ENCODE data around the gene GET3.

Gene GET3

GRCh38 chr19:12752056-12752781 lies 14.9 kb downstream of the GET3 start:
- no peak for DNase-seq (ENCODE audit: low read depth)

- DNase-seq (ENCODE audit: low read depth): no peak
These were observed 17.3 kb downstream of the GET3 start for GRCh38 chr19:12754465-12755196.

GRCh38 chr19:12756150-12756883 lies 19.0 kb downstream of the GET3 start:
- no peak for DNase-seq (ENCODE audit: low read depth)

- no peak for DNase-seq (ENCODE audit: low read depth)
These were observed 20.4 kb downstream of the GET3 start for GRCh38 chr19:12757544-12758274.

- DNase-seq (ENCODE audit: low read depth): no peak
These were observed 22.4 kb downstream of the GET3 start for GRCh38 chr19:12759686-12760085.

- no peak for DNase-seq (ENCODE audit: low read depth)
These were observed 25.8 kb downstream of the GET3 start for GRCh38 chr19:12763100-12763499.

- no peak for DNase-seq (ENCODE audit: low read depth)
These were observed 27.4 kb downstream of the GET3 start for GRCh38 chr19:12764698-12765097.

- DNase-seq (ENCODE audit: low read depth): peak; percentile 74
These were observed 28.8 kb downstream of the GET3 start for GRCh38 chr19:12766051-12766521.

GRCh38 chr19:12767150-12767549 lies 29.9 kb downstream of the GET3 start:
- no peak for DNase-seq (ENCODE audit: low read depth)

GRCh38 chr19:12767666-12768065 lies 30.4 kb downstream of the GET3 start:
- DNase-seq (ENCODE audit: low read depth): no peak

- DNase-seq (ENCODE audit: low read depth): no peak
These were observed 32.4 kb downstream of the GET3 start for GRCh38 chr19:12769689-12770088.

GRCh38 chr19:12770922-12771321 lies 33.6 kb downstream of the GET3 start:
- no peak for DNase-seq (ENCODE audit: low read depth)

GRCh38 chr19:12772323-12772722 lies 35.0 kb downstream of the GET3 start:
- no peak for DNase-seq (ENCODE audit: low read depth)

- no peak for DNase-seq (ENCODE audit: low read depth)
These were observed 36.3 kb downstream of the GET3 start for GRCh38 chr19:12773571-12773970.

GRCh38 chr19:12774588-12775555 lies 37.6 kb downstream of the GET3 start, which contains the start of gene HOOK2:
TSS of gene HOOK2 (minus strand) at chr19:12775552. CDS start at chr19:12775449, 103 bp downstream.
- no peak for DNase-seq (ENCODE audit: low read depth)

GRCh38 chr19:12777217-12778016 lies 40.1 kb downstream of the GET3 start:
- DNase-seq (ENCODE audit: low read depth): peak; percentile 76

- DNase-seq (ENCODE audit: low read depth): no peak
These were observed 41.0 kb downstream of the GET3 start for GRCh38 chr19:12778017-12778904.

- DNase-seq (ENCODE audit: low read depth): no peak
These were observed 41.5 kb downstream of the GET3 start for GRCh38 chr19:12778905-12779161.
